Measurements from ENCODE around the gene CNOT4.

DNA sequence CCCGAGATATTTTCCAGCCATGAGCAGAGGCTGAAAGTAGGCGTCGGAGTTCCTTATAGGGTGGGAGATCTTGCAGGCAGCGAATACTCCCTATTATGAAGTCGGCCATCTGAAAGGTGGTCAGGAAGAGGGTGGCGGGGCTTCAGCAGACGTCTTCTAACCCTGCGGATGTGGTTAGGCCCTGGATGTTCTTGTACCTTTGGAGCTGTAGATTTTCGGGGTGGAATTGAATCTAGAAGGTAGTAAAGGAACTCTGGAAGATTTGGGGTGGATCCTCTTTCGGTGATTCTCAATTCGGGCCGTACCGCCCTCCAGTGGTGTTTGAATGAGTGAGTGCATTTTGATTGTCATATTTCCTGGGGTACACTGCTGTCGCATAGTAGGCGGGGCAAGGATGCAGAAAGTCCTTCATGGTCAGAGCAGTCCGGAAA, 48.5 kb upstream of the CNOT4 start:
- TF ChIP-seq, protein P1, sequence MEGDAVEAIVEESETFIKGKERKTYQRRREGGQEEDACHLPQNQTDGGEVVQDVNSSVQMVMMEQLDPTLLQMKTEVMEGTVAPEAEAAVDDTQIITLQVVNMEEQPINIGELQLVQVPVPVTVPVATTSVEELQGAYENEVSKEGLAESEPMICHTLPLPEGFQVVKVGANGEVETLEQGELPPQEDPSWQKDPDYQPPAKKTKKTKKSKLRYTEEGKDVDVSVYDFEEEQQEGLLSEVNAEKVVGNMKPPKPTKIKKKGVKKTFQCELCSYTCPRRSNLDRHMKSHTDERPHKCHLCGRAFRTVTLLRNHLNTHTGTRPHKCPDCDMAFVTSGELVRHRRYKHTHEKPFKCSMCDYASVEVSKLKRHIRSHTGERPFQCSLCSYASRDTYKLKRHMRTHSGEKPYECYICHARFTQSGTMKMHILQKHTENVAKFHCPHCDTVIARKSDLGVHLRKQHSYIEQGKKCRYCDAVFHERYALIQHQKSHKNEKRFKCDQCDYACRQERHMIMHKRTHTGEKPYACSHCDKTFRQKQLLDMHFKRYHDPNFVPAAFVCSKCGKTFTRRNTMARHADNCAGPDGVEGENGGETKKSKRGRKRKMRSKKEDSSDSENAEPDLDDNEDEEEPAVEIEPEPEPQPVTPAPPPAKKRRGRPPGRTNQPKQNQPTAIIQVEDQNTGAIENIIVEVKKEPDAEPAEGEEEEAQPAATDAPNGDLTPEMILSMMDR (conservative IDR thresholded peaks at IDR 0.05 in 1 of 2, IDR thresholded peaks at IDR 0.05 in 1 of 2; ENCODE audit: low read depth in 1 of 2, low read length in 2 of 2) = peak; percentile 55 to 60
- no peak for TF ChIP-seq EZH2 (IDR thresholded peaks at IDR 0.05; ENCODE audit: low read length, missing control alignments)

Measured in fibroblast of lung (primary cell).